ENCODE results near the gene KLHDC8B. TPM values are rescaled to one million over a fixed set of nuclear protein-coding genes. Genes with fewer than 3 reads are reported as not detected.
A peak's percentile ranks its signal among the peaks of the same experiment; 100 is the strongest.

The KLHDC8B gene
- total and polyA plus RNA-seq, 11 donors: 66.3 to 138 (median 112) TPM

DNA sequence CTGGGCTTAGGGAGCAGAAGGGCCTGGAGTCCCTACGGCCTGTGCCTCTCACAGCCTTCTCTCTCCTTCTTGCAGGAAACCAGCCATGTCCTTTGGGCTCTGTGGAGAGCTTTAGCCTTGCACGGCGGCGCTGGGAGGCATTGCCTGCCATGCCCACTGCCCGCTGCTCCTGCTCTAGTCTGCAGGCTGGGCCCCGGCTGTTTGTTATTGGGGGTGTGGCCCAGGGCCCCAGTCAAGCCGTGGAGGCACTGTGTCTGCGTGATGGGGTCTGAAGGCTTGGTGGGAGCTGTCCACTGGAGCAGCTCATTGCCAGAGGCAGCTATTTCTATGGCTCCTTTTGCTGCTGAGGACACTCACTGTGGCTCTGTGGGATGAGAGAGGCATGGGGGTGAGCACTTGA lies 4.1 kb downstream of the KLHDC8B start:
- WGBS, 4 donors: 70 to 78% (median 76%) methylated on average over 3 to 8 of the region's 8 CpGs
- peak overlapping the region in 6 of 12 donors; percentile 27 to 99 (median 96) for H3K27ac ChIP-seq
- no peak overlapping the region for H3K4me3 ChIP-seq
- H3K36me3 ChIP-seq: peaks cover 0 to 46% (median 27%) of the 10 kb centered on the region in 9 donors
- TF ChIP-seq POLR2A (IDR thresholded peaks at IDR 0.05): no peak
- TF ChIP-seq, protein P1, sequence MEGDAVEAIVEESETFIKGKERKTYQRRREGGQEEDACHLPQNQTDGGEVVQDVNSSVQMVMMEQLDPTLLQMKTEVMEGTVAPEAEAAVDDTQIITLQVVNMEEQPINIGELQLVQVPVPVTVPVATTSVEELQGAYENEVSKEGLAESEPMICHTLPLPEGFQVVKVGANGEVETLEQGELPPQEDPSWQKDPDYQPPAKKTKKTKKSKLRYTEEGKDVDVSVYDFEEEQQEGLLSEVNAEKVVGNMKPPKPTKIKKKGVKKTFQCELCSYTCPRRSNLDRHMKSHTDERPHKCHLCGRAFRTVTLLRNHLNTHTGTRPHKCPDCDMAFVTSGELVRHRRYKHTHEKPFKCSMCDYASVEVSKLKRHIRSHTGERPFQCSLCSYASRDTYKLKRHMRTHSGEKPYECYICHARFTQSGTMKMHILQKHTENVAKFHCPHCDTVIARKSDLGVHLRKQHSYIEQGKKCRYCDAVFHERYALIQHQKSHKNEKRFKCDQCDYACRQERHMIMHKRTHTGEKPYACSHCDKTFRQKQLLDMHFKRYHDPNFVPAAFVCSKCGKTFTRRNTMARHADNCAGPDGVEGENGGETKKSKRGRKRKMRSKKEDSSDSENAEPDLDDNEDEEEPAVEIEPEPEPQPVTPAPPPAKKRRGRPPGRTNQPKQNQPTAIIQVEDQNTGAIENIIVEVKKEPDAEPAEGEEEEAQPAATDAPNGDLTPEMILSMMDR (IDR thresholded peaks at IDR 0.05): no peak
- no peaks in the 10 kb centered on the region for H3K27me3 ChIP-seq
- no peak for ATAC-seq
- intact Hi-C loops (cut with DNase I): loop anchor here in 2 of 10 donors (10.0 kb wide), 2 partner anchors 99 to 269 kb away; partner anchors contain the start of gene C3orf62 (in 1 of the 2)
- no peaks in the 10 kb centered on the region for H3K9me3 ChIP-seq
- H3K4me1 ChIP-seq: peaks cover 16 to 84% (median 55%) of the 10 kb centered on the region in 12 donors
- no peak for DNase-seq

- Histone ChIP-seq H3K9me3 (no peaks in the 10 kb centered on the region), H3K36me3 (peaks cover 0 to 46% (median 27%) of the 10 kb centered on the region in 9 donors), H3K4me1 (peaks cover 16 to 75% (median 50%) of the 10 kb centered on the region in 12 donors), H3K27ac (peak overlapping the region in 6 of 12 donors; percentile 2 to 60 (median 39)), H3K27me3 (no peaks in the 10 kb centered on the region), H3K4me3 (no peak overlapping the region)
- DNase-seq (no peak), ATAC-seq (no peak)
- 52 to 78% (median 71%) methylated on average over 2 of the region's 2 CpGs for WGBS, 4 donors
- TF ChIP-seq, protein P1 (IDR thresholded peaks at IDR 0.05): no peak
- TF ChIP-seq POLR2A (IDR thresholded peaks at IDR 0.05): no peak
- intact Hi-C loops (cut with DNase I): loop anchor here in 2 of 10 donors (10.0 kb wide), 2 partner anchors 98 to 268 kb away; partner anchors contain the start of gene C3orf62 (in 1 of the 2)
Observed at GRCh38 chr3:49177073-49177472, 5.7 kb downstream of the KLHDC8B start.

DNA sequence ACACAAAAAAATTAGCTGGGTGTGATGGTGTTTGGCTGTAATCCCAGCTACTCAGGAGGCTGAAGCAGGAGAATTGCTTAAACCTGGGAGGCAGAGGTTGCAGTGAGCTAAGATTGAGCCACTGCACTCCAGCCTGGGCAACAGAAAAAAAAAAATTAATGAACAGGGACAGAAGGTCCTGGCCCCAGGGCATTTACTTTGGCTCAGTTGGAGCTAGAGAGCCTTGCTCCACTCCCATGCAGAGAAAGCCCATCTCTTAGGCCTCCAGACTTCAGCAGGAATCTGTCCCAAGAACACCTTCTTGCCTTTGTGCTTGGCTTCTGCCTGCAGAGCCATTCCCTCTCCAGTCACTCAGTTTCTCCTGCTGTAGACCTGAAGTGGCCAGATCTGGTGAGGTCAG lies 8.7 kb downstream of the KLHDC8B start:
- Histone ChIP-seq H3K27ac (no peak overlapping the region), H3K4me3 (no peak overlapping the region), H3K36me3 (peaks cover 0 to 37% (median 14%) of the 10 kb centered on the region in 9 donors), H3K9me3 (no peaks in the 10 kb centered on the region), H3K4me1 (peaks cover 3 to 45% (median 24%) of the 10 kb centered on the region in 12 donors), H3K27me3 (no peaks in the 10 kb centered on the region)
- ATAC-seq: no peak
- no peak for TF ChIP-seq POLR2A (IDR thresholded peaks at IDR 0.05)
- TF ChIP-seq, protein P1 (IDR thresholded peaks at IDR 0.05): no peak
- no peak for DNase-seq
- intact Hi-C loops (cut with DNase I): no loop called here

DNA sequence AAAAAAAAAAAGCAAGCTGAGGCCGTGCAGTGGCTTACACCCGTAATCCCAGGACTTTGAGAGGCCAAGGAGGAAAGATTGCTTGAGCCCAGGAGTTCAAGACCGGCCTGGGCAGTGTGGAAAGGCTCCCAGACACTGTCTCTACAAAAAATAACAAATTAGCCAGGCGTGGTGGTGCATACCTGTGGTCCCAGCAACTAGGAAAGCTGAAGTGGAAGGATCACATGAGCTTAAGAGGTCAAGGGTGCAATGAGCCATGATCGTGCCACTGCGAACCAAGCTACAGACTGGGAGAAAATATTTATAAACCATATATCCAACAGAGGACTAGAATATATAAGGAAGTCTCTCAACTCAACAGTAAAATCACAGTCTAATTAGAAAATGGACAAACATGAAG lies 10.0 kb downstream of the KLHDC8B start:
- Histone ChIP-seq H3K36me3 (peaks cover 0 to 24% (median 2%) of the 10 kb centered on the region in 9 donors), H3K4me3 (no peak overlapping the region), H3K27me3 (no peaks in the 10 kb centered on the region), H3K9me3 (no peaks in the 10 kb centered on the region), H3K4me1 (peaks cover 0 to 33% (median 16%) of the 10 kb centered on the region in 12 donors), H3K27ac (no peak overlapping the region)
- intact Hi-C loops (cut with DNase I): no loop called here
- no peak for DNase-seq
- TF ChIP-seq, protein P1 (IDR thresholded peaks at IDR 0.05): no peak
- no peak for TF ChIP-seq POLR2A (IDR thresholded peaks at IDR 0.05)
- WGBS, 4 donors: 70 to 86% (median 78%) methylated on average over 6 of the region's 6 CpGs
- ATAC-seq: no peak

All from heart left ventricle (tissue), 16 donors.